Stimulated activated CD4-positive, alpha-beta T cell treated with anti-CD3 and anti-CD28 coated beads, Interleukin-12 subunit alpha, Interleukin-12 subunit beta, amount 100 ng/mL, for 48 hours (primary cell): ENCODE results near the gene SLX1B.
A peak's percentile ranks its signal among the peaks of the same experiment; 100 is the strongest.
"Not testable (repeated sequence)": the region's sequence is repeated elsewhere in the genome, so short reads cannot be mapped to it uniquely, and the experiment has no call there.

ENCODE experiments used
- DNase-seq, 3 donors: peaks; one replicate each; pipeline ENCODE4 v3.0.0-alpha.2; 2020; ENCODE audit warnings: low read depth in 2 of 3, low spot score in 1 of 3

SLX1B gene

GRCh38 chr16:29454269-29454668 lies at the start of gene SLX1B, which contains the start of gene BOLA2:
SLX1B (plus strand) TSS chr16:29454533.
BOLA2 (minus strand) TSS chr16:29454351; CDS start chr16:29454253, 98 bp downstream.
- not testable (repeated sequence) for DNase-seq

GRCh38 chr16:29405249-29405648 lies 49.1 kb upstream of the SLX1B start:
- DNase-seq = not testable (repeated sequence)

- DNase-seq = not testable (repeated sequence)
Observed at GRCh38 chr16:29423587-29423986, 30.7 kb upstream of the SLX1B start.

GRCh38 chr16:29425390-29425789 lies 28.9 kb upstream of the SLX1B start:
- not testable (repeated sequence) for DNase-seq

- DNase-seq = not testable (repeated sequence)
Observed at GRCh38 chr16:29453754-29454153, 579 bp upstream of the SLX1B start.

GRCh38 chr16:29454828-29455227 lies 495 bp downstream of the SLX1B start:
- DNase-seq = not testable (repeated sequence)

- DNase-seq = not testable (repeated sequence)
Observed at GRCh38 chr16:29457660-29458059, 3.3 kb downstream of the SLX1B start.

- DNase-seq = not testable (repeated sequence)
Observed at GRCh38 chr16:29459706-29460646, 5.6 kb downstream of the SLX1B start, which contains the start of gene SULT1A4. SULT1A4 (plus strand) TSS chr16:29459913; CDS start chr16:29461386, 1,473 bp downstream.

GRCh38 chr16:29460647-29461030 lies 6.3 kb downstream of the SLX1B start:
- DNase-seq = not testable (repeated sequence)

GRCh38 chr16:29465985-29466824 lies 11.9 kb downstream of the SLX1B start:
- DNase-seq = not testable (repeated sequence)

- DNase-seq = not testable (repeated sequence)
Observed at GRCh38 chr16:29466904-29467303, 12.6 kb downstream of the SLX1B start.

GRCh38 chr16:29467654-29468366 lies 13.5 kb downstream of the SLX1B start:
- not testable (repeated sequence) for DNase-seq

- DNase-seq = peak in 2 of 3 donors; percentile 2 to 3
Observed at GRCh38 chr16:29469660-29470059, 15.3 kb downstream of the SLX1B start.

- DNase-seq = not testable (repeated sequence)
Observed at GRCh38 chr16:29472065-29472464, 17.7 kb downstream of the SLX1B start.

GRCh38 chr16:29482276-29482675 lies 27.9 kb downstream of the SLX1B start:
- DNase-seq = not testable (repeated sequence)

GRCh38 chr16:29506308-29506707 lies 52.0 kb downstream of the SLX1B start, which contains the start of gene NPIPB12:
NPIPB12 (minus strand) TSS chr16:29506408.
- not testable (repeated sequence) for DNase-seq
